Measurements from ENCODE around the gene WDR36.
A peak's percentile ranks its signal among the peaks of the same experiment; 100 is the strongest.

Gene WDR36

DNA sequence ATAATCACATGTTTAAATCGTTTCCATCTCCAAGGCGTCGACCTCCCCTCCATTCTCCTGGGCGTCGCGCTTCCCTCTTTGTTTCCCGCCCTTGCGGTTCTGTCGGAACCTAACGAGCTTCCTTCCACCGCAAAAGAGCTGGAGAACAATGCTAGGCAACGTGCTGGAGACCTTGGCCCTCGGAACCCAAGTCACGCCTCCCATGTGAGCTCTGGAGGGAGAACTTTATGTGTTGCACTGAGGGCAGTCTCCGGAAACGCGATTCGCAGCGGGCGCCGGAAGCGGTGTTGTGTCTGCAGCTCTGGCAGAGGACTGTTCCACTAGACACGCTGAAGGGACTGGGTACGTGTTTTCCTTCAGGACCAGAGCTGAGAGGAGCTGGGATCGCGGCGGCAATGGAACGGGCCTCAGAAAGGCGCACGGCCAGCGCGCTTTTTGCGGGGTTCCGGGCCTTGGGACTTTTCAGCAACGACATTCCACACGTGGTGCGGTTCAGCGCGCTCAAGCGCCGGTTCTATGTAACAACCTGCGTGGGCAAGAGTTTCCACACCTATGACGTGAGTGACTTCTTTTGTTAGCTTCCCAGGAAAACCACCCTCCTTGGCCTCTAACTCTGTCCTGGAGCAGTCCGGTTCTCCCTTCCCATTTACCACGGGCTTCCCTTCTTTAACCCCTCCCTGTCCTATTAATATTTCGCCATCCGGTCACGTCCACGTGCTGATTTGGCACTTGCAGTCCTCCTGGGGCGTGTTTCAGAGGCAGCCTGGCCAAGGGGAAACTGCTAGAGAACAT lies at the start of gene WDR36:
TSS of gene WDR36 (plus strand) at position 287 of the 792 bp plus-strand sequence. CDS start at position 396, 109 bp downstream.
- Histone ChIP-seq H3K4me3 (ENCODE audit: low read length) (peak within 1 kb of the TSS; percentile 83), H3K9ac (ENCODE audit: low read length) (peak within 1 kb of the TSS; percentile 52), H3K36me3 (ENCODE audit: control insufficient read depth, insufficient read depth, low read length) (no peaks in the 10 kb centered on the region), H3K27me3 (ENCODE audit: control insufficient read depth, insufficient read depth, low read length) (no peaks in the 10 kb centered on the region), H3K4me1 (ENCODE audit: control insufficient read depth, insufficient read depth, low read length) (no peaks in the 10 kb centered on the region), H3K9me3 (ENCODE audit: control insufficient read depth, low read length) (no peaks in the 10 kb centered on the region)

- H3K9ac ChIP-seq (ENCODE audit: low read length) = no peak overlapping the region
- H3K36me3 ChIP-seq (ENCODE audit: control insufficient read depth, insufficient read depth, low read length) = no peaks in the 10 kb centered on the region
- no peaks in the 10 kb centered on the region for H3K4me1 ChIP-seq (ENCODE audit: control insufficient read depth, insufficient read depth, low read length)
- no peaks in the 10 kb centered on the region for H3K9me3 ChIP-seq (ENCODE audit: control insufficient read depth, low read length)
- no peak overlapping the region for H3K4me3 ChIP-seq (ENCODE audit: low read length)
- no peaks in the 10 kb centered on the region for H3K27me3 ChIP-seq (ENCODE audit: control insufficient read depth, insufficient read depth, low read length)
Observed at GRCh38 chr5:111043712-111044506, 48.2 kb upstream of the WDR36 start.

GRCh38 chr5:111058064-111058463 lies 34.1 kb upstream of the WDR36 start:
- no peaks in the 10 kb centered on the region for H3K9me3 ChIP-seq (ENCODE audit: control insufficient read depth, low read length)
- H3K27me3 ChIP-seq (ENCODE audit: control insufficient read depth, insufficient read depth, low read length) = no peaks in the 10 kb centered on the region
- H3K9ac ChIP-seq (ENCODE audit: low read length) = no peak overlapping the region
- H3K4me3 ChIP-seq (ENCODE audit: low read length) = no peak overlapping the region
- no peaks in the 10 kb centered on the region for H3K36me3 ChIP-seq (ENCODE audit: control insufficient read depth, insufficient read depth, low read length)
- no peaks in the 10 kb centered on the region for H3K4me1 ChIP-seq (ENCODE audit: control insufficient read depth, insufficient read depth, low read length)

DNA sequence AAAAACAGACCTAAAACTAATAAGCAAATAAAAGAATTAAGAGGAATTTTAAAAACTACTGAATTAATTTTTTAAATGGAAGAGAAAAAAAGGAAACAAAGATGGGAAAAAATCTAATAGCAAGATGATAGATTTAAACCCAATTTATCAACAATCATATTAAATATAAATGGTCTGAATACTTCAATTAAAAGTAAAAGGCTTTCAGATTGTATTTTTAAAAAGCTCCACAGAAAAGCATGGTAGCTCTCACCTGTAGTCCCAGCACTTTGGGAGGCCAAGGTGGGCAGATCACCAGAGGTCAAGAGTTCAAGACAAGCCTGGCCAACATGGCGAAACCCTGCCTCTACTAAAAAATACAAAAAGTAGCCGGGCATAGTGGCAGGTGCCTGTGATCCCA lies 32.0 kb upstream of the WDR36 start:
- no peaks in the 10 kb centered on the region for H3K4me1 ChIP-seq (ENCODE audit: control insufficient read depth, insufficient read depth, low read length)
- no peaks in the 10 kb centered on the region for H3K27me3 ChIP-seq (ENCODE audit: control insufficient read depth, insufficient read depth, low read length)
- H3K36me3 ChIP-seq (ENCODE audit: control insufficient read depth, insufficient read depth, low read length) = no peaks in the 10 kb centered on the region
- no peaks in the 10 kb centered on the region for H3K9me3 ChIP-seq (ENCODE audit: control insufficient read depth, low read length)
- H3K9ac ChIP-seq (ENCODE audit: low read length) = no peak overlapping the region
- H3K4me3 ChIP-seq (ENCODE audit: low read length) = no peak overlapping the region

GRCh38 chr5:111061618-111062017 lies 30.5 kb upstream of the WDR36 start:
- Histone ChIP-seq H3K27me3 (ENCODE audit: control insufficient read depth, insufficient read depth, low read length) (no peaks in the 10 kb centered on the region), H3K9me3 (ENCODE audit: control insufficient read depth, low read length) (no peaks in the 10 kb centered on the region), H3K4me1 (ENCODE audit: control insufficient read depth, insufficient read depth, low read length) (no peaks in the 10 kb centered on the region), H3K4me3 (ENCODE audit: low read length) (no peak overlapping the region), H3K9ac (ENCODE audit: low read length) (no peak overlapping the region), H3K36me3 (ENCODE audit: control insufficient read depth, insufficient read depth, low read length) (no peaks in the 10 kb centered on the region)

DNA sequence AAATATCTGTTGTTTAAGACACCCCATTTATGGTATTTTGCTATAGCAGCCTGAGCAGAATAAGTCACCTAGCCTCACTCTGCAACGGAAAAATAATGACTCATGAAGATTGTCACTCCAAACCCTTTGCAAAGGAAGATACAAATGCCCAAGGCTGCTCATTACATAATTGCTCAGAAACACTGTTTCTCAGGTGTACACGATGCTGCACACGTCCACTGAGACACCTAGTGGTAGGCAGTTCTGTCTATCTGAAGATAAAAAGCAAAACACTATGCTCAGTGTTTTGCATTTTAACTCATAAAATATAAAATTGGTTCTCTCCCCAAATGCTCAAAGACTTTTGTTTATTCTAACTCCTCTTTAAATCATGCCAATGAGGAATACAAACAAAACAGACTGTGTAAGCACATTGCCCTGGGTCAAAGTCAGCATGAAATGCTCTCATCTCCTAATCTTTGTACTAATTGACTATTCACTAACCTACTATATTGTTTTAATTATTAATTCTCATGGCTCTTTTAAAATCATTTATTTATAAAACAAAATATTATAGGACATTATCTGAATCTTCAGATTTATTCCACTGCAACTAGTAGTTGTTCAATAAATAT lies 28.3 kb upstream of the WDR36 start:
- Histone ChIP-seq H3K4me1 (ENCODE audit: control insufficient read depth, insufficient read depth, low read length) (no peaks in the 10 kb centered on the region), H3K4me3 (ENCODE audit: low read length) (no peak overlapping the region), H3K9ac (ENCODE audit: low read length) (no peak overlapping the region), H3K27me3 (ENCODE audit: control insufficient read depth, insufficient read depth, low read length) (no peaks in the 10 kb centered on the region), H3K36me3 (ENCODE audit: control insufficient read depth, insufficient read depth, low read length) (no peaks in the 10 kb centered on the region), H3K9me3 (ENCODE audit: control insufficient read depth, low read length) (no peaks in the 10 kb centered on the region)

DNA sequence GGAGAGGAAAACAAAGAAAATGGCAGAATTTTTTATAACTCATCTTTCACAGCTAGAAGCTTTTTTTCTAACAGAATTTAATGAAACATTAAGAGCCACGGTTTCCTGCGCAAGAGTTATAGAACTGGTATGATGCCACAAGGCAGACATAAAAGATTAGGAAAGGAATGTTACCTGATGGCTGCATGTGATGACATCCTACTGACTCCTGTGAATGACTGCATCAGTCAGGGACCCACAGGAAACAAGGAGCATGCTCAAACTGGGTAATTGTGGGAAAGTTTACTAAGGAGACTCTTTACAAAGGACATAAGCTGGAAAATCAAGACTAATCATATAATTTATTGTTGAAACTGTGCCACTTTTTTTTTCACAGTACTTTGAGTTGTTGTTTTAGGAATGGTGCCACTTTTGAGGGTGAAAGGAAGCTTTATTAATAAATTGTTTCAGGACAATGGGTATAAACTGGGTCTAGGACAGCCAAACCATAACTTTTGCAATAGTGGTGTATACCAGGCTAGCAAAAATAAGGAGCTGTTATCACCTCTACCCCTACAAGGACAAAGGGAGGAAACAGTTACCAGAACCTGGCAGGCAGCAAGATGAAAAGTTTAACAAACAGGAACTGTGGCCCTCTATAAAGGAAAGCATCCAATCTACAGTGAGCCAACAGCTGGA lies 25.7 kb upstream of the WDR36 start:
- no peak overlapping the region for H3K4me3 ChIP-seq (ENCODE audit: low read length)
- H3K4me1 ChIP-seq (ENCODE audit: control insufficient read depth, insufficient read depth, low read length) = no peaks in the 10 kb centered on the region
- no peaks in the 10 kb centered on the region for H3K36me3 ChIP-seq (ENCODE audit: control insufficient read depth, insufficient read depth, low read length)
- H3K9ac ChIP-seq (ENCODE audit: low read length) = no peak overlapping the region
- peaks cover 23% of the 10 kb centered on the region for H3K27me3 ChIP-seq (ENCODE audit: control insufficient read depth, insufficient read depth, low read length)
- no peaks in the 10 kb centered on the region for H3K9me3 ChIP-seq (ENCODE audit: control insufficient read depth, low read length)

GRCh38 chr5:111068213-111068612 lies 23.9 kb upstream of the WDR36 start:
- peaks cover 33% of the 10 kb centered on the region for H3K27me3 ChIP-seq (ENCODE audit: control insufficient read depth, insufficient read depth, low read length)
- H3K9ac ChIP-seq (ENCODE audit: low read length) = no peak overlapping the region
- H3K4me1 ChIP-seq (ENCODE audit: control insufficient read depth, insufficient read depth, low read length) = no peaks in the 10 kb centered on the region
- no peak overlapping the region for H3K4me3 ChIP-seq (ENCODE audit: low read length)
- no peaks in the 10 kb centered on the region for H3K36me3 ChIP-seq (ENCODE audit: control insufficient read depth, insufficient read depth, low read length)
- no peaks in the 10 kb centered on the region for H3K9me3 ChIP-seq (ENCODE audit: control insufficient read depth, low read length)

GRCh38 chr5:111069839-111070238 lies 22.3 kb upstream of the WDR36 start:
- no peaks in the 10 kb centered on the region for H3K9me3 ChIP-seq (ENCODE audit: control insufficient read depth, low read length)
- H3K4me3 ChIP-seq (ENCODE audit: low read length) = no peak overlapping the region
- H3K9ac ChIP-seq (ENCODE audit: low read length) = no peak overlapping the region
- peaks cover 4% of the 10 kb centered on the region for H3K4me1 ChIP-seq (ENCODE audit: control insufficient read depth, insufficient read depth, low read length)
- no peaks in the 10 kb centered on the region for H3K36me3 ChIP-seq (ENCODE audit: control insufficient read depth, insufficient read depth, low read length)
- H3K27me3 ChIP-seq (ENCODE audit: control insufficient read depth, insufficient read depth, low read length) = peaks cover 44% of the 10 kb centered on the region

GRCh38 chr5:111070272-111071134 lies 21.6 kb upstream of the WDR36 start:
- peaks cover 44% of the 10 kb centered on the region for H3K27me3 ChIP-seq (ENCODE audit: control insufficient read depth, insufficient read depth, low read length)
- no peaks in the 10 kb centered on the region for H3K9me3 ChIP-seq (ENCODE audit: control insufficient read depth, low read length)
- H3K4me1 ChIP-seq (ENCODE audit: control insufficient read depth, insufficient read depth, low read length) = peaks cover 4% of the 10 kb centered on the region
- H3K9ac ChIP-seq (ENCODE audit: low read length) = no peak overlapping the region
- no peak overlapping the region for H3K4me3 ChIP-seq (ENCODE audit: low read length)
- H3K36me3 ChIP-seq (ENCODE audit: control insufficient read depth, insufficient read depth, low read length) = no peaks in the 10 kb centered on the region

DNA sequence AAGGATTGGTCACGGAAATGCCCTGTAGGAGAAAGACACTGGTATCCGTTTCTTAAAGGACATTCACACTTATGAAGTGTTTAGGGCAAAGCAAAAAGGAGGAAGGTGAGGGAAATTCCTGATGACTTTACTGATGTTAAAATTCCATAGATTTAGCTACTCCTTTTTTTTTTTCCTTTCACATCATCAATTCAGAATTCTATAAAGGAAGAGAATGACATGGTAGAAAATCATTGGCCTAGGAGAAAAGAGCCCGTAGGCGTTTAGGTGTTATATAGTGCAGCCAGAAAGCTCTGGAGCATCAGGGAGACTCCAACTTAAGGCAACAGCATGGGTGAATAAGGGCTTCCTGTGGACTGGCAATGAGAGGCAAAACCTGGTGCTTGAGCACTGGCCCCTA lies 20.7 kb upstream of the WDR36 start, which contains the start of gene TSLP:
TSS of gene TSLP (plus strand) at position 301 of the 400 bp plus-strand sequence. CDS start 178 bp downstream, outside the sequence.
- peaks cover 4% of the 10 kb centered on the region for H3K4me1 ChIP-seq (ENCODE audit: control insufficient read depth, insufficient read depth, low read length)
- peaks cover 44% of the 10 kb centered on the region for H3K27me3 ChIP-seq (ENCODE audit: control insufficient read depth, insufficient read depth, low read length)
- no peak within 1 kb of the TSS for H3K9ac ChIP-seq (ENCODE audit: low read length)
- H3K36me3 ChIP-seq (ENCODE audit: control insufficient read depth, insufficient read depth, low read length) = no peaks in the 10 kb centered on the region
- no peaks in the 10 kb centered on the region for H3K9me3 ChIP-seq (ENCODE audit: control insufficient read depth, low read length)
- no peak within 1 kb of the TSS for H3K4me3 ChIP-seq (ENCODE audit: low read length)
